ENCODE data around the gene ARSJ.

- TF ChIP-seq POLR2A (IDR thresholded peaks at IDR 0.05; ENCODE audit: extremely low read depth, insufficient read length): no peak
- no peak for TF ChIP-seq CTCF (IDR thresholded peaks at IDR 0.05; ENCODE audit: low read depth, low read length)
- TF ChIP-seq MAX (IDR thresholded peaks at IDR 0.05; ENCODE audit: low read depth, low read length): no peak
- TF ChIP-seq MYC (IDR thresholded peaks at IDR 0.05; ENCODE audit: low read depth, low read length): no peak
These were observed 59.8 kb downstream of the ARSJ start for GRCh38 chr4:113919611-113920010.

Data from NB4 (cell line).